Measurements from ENCODE around the gene AGFG2. TPM values are rescaled to one million over a fixed set of nuclear protein-coding genes. Genes with fewer than 3 reads are reported as not detected.

AGFG2 gene
- total and polyA plus RNA-seq, 4 donors: 6.4 to 29.2 (median 21.5) TPM

- Histone ChIP-seq H3K4me3 (ENCODE audit: low read length in 2 of 2) (no peak overlapping the region), H3K9me3 (ENCODE audit: control insufficient read depth, low read length) (no peaks in the 10 kb centered on the region), H3K4me1 (ENCODE audit: control insufficient read depth in 1 of 2, insufficient read depth in 2 of 2, low read length in 2 of 2) (no peaks in the 10 kb centered on the region), H3K27ac (ENCODE audit: low read depth in 1 of 2, low read length in 2 of 2) (no peak overlapping the region), H3K27me3 (ENCODE audit: control insufficient read depth in 1 of 2, insufficient read depth in 2 of 2, low read length in 1 of 2) (no peaks in the 10 kb centered on the region), H3K36me3 (ENCODE audit: control insufficient read depth in 1 of 2, insufficient read depth in 2 of 2, low read length in 1 of 2) (peaks cover 0 to 2% of the 10 kb centered on the region in 2 donors)
- 86 to 88% methylated on average over 17 to 20 of the region's 20 CpGs for WGBS, 2 donors
- ATAC-seq (ENCODE audit: low FRiP score) (no peak), DNase-seq (no peak)
- intact Hi-C loops (cut with DNase I): no loop called here
Measured at GRCh38 chr7:100572281-100572948, 33.4 kb downstream of the AGFG2 start.

- no peak for ATAC-seq (ENCODE audit: low FRiP score)
- Histone ChIP-seq H3K27me3 (ENCODE audit: control insufficient read depth in 1 of 2, insufficient read depth in 2 of 2, low read length in 1 of 2) (no peaks in the 10 kb centered on the region), H3K27ac (ENCODE audit: low read depth in 1 of 2, low read length in 2 of 2) (no peak overlapping the region), H3K4me3 (ENCODE audit: low read length in 2 of 2) (no peak overlapping the region), H3K9me3 (ENCODE audit: control insufficient read depth, low read length) (no peaks in the 10 kb centered on the region), H3K4me1 (ENCODE audit: control insufficient read depth in 1 of 2, insufficient read depth in 2 of 2, low read length in 2 of 2) (no peaks in the 10 kb centered on the region), H3K36me3 (ENCODE audit: control insufficient read depth in 1 of 2, insufficient read depth in 2 of 2, low read length in 1 of 2) (peaks cover 0 to 5% of the 10 kb centered on the region in 2 donors)
- DNase-seq: peak in 1 of 2 donors; percentile 45
- 94 to 95% methylated on average over 28 to 30 of the region's 30 CpGs for WGBS, 2 donors
- intact Hi-C loops (cut with DNase I): no loop called here
Measured at GRCh38 chr7:100572949-100573675, 34.1 kb downstream of the AGFG2 start.

GRCh38 chr7:100573691-100574361 lies 34.8 kb downstream of the AGFG2 start, which contains the start of gene SAP25:
Gene SAP25, minus strand, starts transcription at chr7:100573900. Its CDS starts 158 bp downstream, at chr7:100573742.
- H3K36me3 ChIP-seq (ENCODE audit: control insufficient read depth in 1 of 2, insufficient read depth in 2 of 2, low read length in 1 of 2): peaks cover 0 to 8% of the 10 kb centered on the region in 2 donors

GRCh38 chr7:100574362-100575205 lies 35.6 kb downstream of the AGFG2 start:
- Histone ChIP-seq H3K4me3 (ENCODE audit: low read length in 2 of 2) (no peak overlapping the region), H3K4me1 (ENCODE audit: control insufficient read depth in 1 of 2, insufficient read depth in 2 of 2, low read length in 2 of 2) (no peaks in the 10 kb centered on the region), H3K9me3 (ENCODE audit: control insufficient read depth, low read length) (no peaks in the 10 kb centered on the region), H3K36me3 (ENCODE audit: control insufficient read depth in 1 of 2, insufficient read depth in 2 of 2, low read length in 1 of 2) (peaks cover 0 to 8% of the 10 kb centered on the region in 2 donors), H3K27ac (ENCODE audit: low read depth in 1 of 2, low read length in 2 of 2) (no peak overlapping the region), H3K27me3 (ENCODE audit: control insufficient read depth in 1 of 2, insufficient read depth in 2 of 2, low read length in 1 of 2) (no peaks in the 10 kb centered on the region)
- intact Hi-C loops (cut with DNase I): no loop called here
- ATAC-seq (ENCODE audit: low FRiP score) (no peak), DNase-seq (peak in 1 of 2 donors; percentile 44)
- WGBS, 2 donors: 92 to 93% methylated on average over 43 to 44 of the region's 44 CpGs

More at GRCh38 chr7:100573691-100574361, 34.8 kb downstream of the AGFG2 start, which contains the start of gene SAP25:
- ATAC-seq (ENCODE audit: low FRiP score) (no peak), DNase-seq (no peak)
- Histone ChIP-seq H3K9me3 (ENCODE audit: control insufficient read depth, low read length) (no peaks in the 10 kb centered on the region), H3K27me3 (ENCODE audit: control insufficient read depth in 1 of 2, insufficient read depth in 2 of 2, low read length in 1 of 2) (no peaks in the 10 kb centered on the region), H3K4me3 (ENCODE audit: low read length in 2 of 2) (no peak within 1 kb of the TSS), H3K27ac (ENCODE audit: low read depth in 1 of 2, low read length in 2 of 2) (no peak within 1 kb of the TSS), H3K4me1 (ENCODE audit: control insufficient read depth in 1 of 2, insufficient read depth in 2 of 2, low read length in 2 of 2) (no peaks in the 10 kb centered on the region)
- intact Hi-C loops (cut with DNase I): no loop called here
- 88 to 90% methylated on average over 70 of the region's 70 CpGs for WGBS, 2 donors

- no peak for DNase-seq
- peaks cover 0 to 10% of the 10 kb centered on the region in 2 donors for H3K36me3 ChIP-seq (ENCODE audit: control insufficient read depth in 1 of 2, insufficient read depth in 2 of 2, low read length in 1 of 2)
- H3K9me3 ChIP-seq (ENCODE audit: control insufficient read depth, low read length): no peaks in the 10 kb centered on the region
- H3K27ac ChIP-seq (ENCODE audit: low read depth in 1 of 2, low read length in 2 of 2): no peak overlapping the region
- H3K4me3 ChIP-seq (ENCODE audit: low read length in 2 of 2): no peak overlapping the region
- H3K27me3 ChIP-seq (ENCODE audit: control insufficient read depth in 1 of 2, insufficient read depth in 2 of 2, low read length in 1 of 2): no peaks in the 10 kb centered on the region
- intact Hi-C loops (cut with DNase I): no loop called here
- WGBS, 2 donors: 78% methylated on average over 14 of the region's 14 CpGs
- H3K4me1 ChIP-seq (ENCODE audit: control insufficient read depth in 1 of 2, insufficient read depth in 2 of 2, low read length in 2 of 2): no peaks in the 10 kb centered on the region
- no peak for ATAC-seq (ENCODE audit: low FRiP score)
Measured at GRCh38 chr7:100575206-100575631, 36.2 kb downstream of the AGFG2 start.

GRCh38 chr7:100575746-100576383 lies 36.9 kb downstream of the AGFG2 start:
- no peaks in the 10 kb centered on the region for H3K9me3 ChIP-seq (ENCODE audit: control insufficient read depth, low read length)
- intact Hi-C loops (cut with DNase I): no loop called here
- no peak for ATAC-seq (ENCODE audit: low FRiP score)
- peaks cover 0 to 12% of the 10 kb centered on the region in 2 donors for H3K36me3 ChIP-seq (ENCODE audit: control insufficient read depth in 1 of 2, insufficient read depth in 2 of 2, low read length in 1 of 2)
- H3K27ac ChIP-seq (ENCODE audit: low read depth in 1 of 2, low read length in 2 of 2): no peak overlapping the region
- H3K4me1 ChIP-seq (ENCODE audit: control insufficient read depth in 1 of 2, insufficient read depth in 2 of 2, low read length in 2 of 2): no peaks in the 10 kb centered on the region
- H3K27me3 ChIP-seq (ENCODE audit: control insufficient read depth in 1 of 2, insufficient read depth in 2 of 2, low read length in 1 of 2): no peaks in the 10 kb centered on the region
- WGBS, 2 donors: 86 to 90% methylated on average over 15 to 17 of the region's 17 CpGs
- H3K4me3 ChIP-seq (ENCODE audit: low read length in 2 of 2): no peak overlapping the region
- DNase-seq: no peak

GRCh38 chr7:100576384-100576993 lies 37.5 kb downstream of the AGFG2 start:
- WGBS, 2 donors: 94 to 95% methylated on average over 13 of the region's 13 CpGs
- no peaks in the 10 kb centered on the region for H3K27me3 ChIP-seq (ENCODE audit: control insufficient read depth in 1 of 2, insufficient read depth in 2 of 2, low read length in 1 of 2)
- H3K4me1 ChIP-seq (ENCODE audit: control insufficient read depth in 1 of 2, insufficient read depth in 2 of 2, low read length in 2 of 2): no peaks in the 10 kb centered on the region
- no peak for DNase-seq
- no peak for ATAC-seq (ENCODE audit: low FRiP score)
- no peaks in the 10 kb centered on the region for H3K9me3 ChIP-seq (ENCODE audit: control insufficient read depth, low read length)
- H3K36me3 ChIP-seq (ENCODE audit: control insufficient read depth in 1 of 2, insufficient read depth in 2 of 2, low read length in 1 of 2): peaks cover 0 to 12% of the 10 kb centered on the region in 2 donors
- intact Hi-C loops (cut with DNase I): no loop called here
- H3K4me3 ChIP-seq (ENCODE audit: low read length in 2 of 2): no peak overlapping the region
- H3K27ac ChIP-seq (ENCODE audit: low read depth in 1 of 2, low read length in 2 of 2): no peak overlapping the region

Measured in aorta (tissue), 5 donors.